Small intestine (tissue), 16 donors: ENCODE results near the gene DOCK4. TPM values are rescaled to one million over a fixed set of nuclear protein-coding genes. Genes with fewer than 3 reads are reported as not detected.
"Not testable (repeated sequence)": the region's sequence is repeated elsewhere in the genome, so short reads cannot be mapped to it uniquely, and the experiment has no call there.

ENCODE experiments used
- DNase-seq, 2 donors: peaks; one replicate each; pipeline versions ENCODE4 v3.0.0 to v3.0.0-alpha.2; 2013
- FAIRE-seq: peaks from 2 replicates; lab custom pipeline; 2012; peaks lifted over from hg19 to GRCh38; lab: Jason Lieb, UNC
- H3K27ac ChIP-seq, 3 donors: one replicate each; pipeline ENCODE4 v1.5.1; 2013; ENCODE audit warnings: low read length in 2 of 3, mild to moderate bottlenecking in 2 of 3, control low read depth in 1 of 3, inconsistent platforms in 1 of 3, low read depth in 1 of 3, moderate library complexity in 1 of 3
- H3K27me3 ChIP-seq, 3 donors: one replicate each; pipeline ENCODE4 v1.6.1; 2013; ENCODE audit warnings: low read length in 3 of 3, inconsistent platforms in 1 of 3; ENCODE audit not compliant: control insufficient read depth in 3 of 3, insufficient read depth in 3 of 3
- H3K36me3 ChIP-seq, 3 donors: one replicate each; pipeline ENCODE4 v1.6.1; 2013; ENCODE audit warnings: low read length in 3 of 3, inconsistent platforms in 1 of 3, low read depth in 1 of 3, mild to moderate bottlenecking in 1 of 3, moderate library complexity in 1 of 3; ENCODE audit not compliant: control insufficient read depth in 3 of 3, insufficient read depth in 2 of 3
- H3K4me1 ChIP-seq, 3 donors: one replicate each; pipeline ENCODE4 v1.6.1; 2013; ENCODE audit warnings: low read length in 2 of 3, inconsistent platforms in 1 of 3, low read depth in 1 of 3, mild to moderate bottlenecking in 1 of 3, moderate library complexity in 1 of 3; ENCODE audit not compliant: control insufficient read depth in 3 of 3, insufficient read depth in 2 of 3
- H3K4me3 ChIP-seq, 3 donors: one replicate each; pipeline ENCODE4 v1.5.1; 2013; ENCODE audit warnings: low read length in 3 of 3, control low read depth in 1 of 3, inconsistent platforms in 1 of 3, low read depth in 1 of 3, mild to moderate bottlenecking in 1 of 3, moderate library complexity in 1 of 3
- H3K9me3 ChIP-seq, 2 donors: one replicate each; pipeline ENCODE4 v1.6.1; 2013; ENCODE audit warnings: low read depth in 1 of 2, low read length in 1 of 2; ENCODE audit not compliant: control insufficient read depth in 2 of 2, insufficient read depth in 1 of 2
- WGBS, 3 donors: extraction: QIAGEN DNeasy Blood & Tissue Kit; methylation state at CpG; one replicate each; pipeline ENCODE4 v1.1.7; 2013; 5-methylcytosine and 5-hydroxymethylcytosine counted together
- long read RNA-seq, 10 donors: transcript quantifications; one replicate each; lab custom pipeline, GENCODE V29; 2026
- polyA plus RNA-seq, 4 donors: library from polyadenylated mRNA; stranded (reverse) in 3 of 4; unstranded in 1 of 4; fragments of 200-250 nt in 3 of 4; fragments of 120-200 nt in 1 of 4; gene quantifications; one replicate each; pipeline versions ENCODE4 v1.2.1 to v1.2.3, GENCODE V29; 2013
- donor health status: healthy with polysubstance abuse.
- donor health status: control.
- donor health status: control.
- donor health status: Bipolar disorder and iron deficiency.
- donor health status: healthy.

Gene DOCK4, protein sequence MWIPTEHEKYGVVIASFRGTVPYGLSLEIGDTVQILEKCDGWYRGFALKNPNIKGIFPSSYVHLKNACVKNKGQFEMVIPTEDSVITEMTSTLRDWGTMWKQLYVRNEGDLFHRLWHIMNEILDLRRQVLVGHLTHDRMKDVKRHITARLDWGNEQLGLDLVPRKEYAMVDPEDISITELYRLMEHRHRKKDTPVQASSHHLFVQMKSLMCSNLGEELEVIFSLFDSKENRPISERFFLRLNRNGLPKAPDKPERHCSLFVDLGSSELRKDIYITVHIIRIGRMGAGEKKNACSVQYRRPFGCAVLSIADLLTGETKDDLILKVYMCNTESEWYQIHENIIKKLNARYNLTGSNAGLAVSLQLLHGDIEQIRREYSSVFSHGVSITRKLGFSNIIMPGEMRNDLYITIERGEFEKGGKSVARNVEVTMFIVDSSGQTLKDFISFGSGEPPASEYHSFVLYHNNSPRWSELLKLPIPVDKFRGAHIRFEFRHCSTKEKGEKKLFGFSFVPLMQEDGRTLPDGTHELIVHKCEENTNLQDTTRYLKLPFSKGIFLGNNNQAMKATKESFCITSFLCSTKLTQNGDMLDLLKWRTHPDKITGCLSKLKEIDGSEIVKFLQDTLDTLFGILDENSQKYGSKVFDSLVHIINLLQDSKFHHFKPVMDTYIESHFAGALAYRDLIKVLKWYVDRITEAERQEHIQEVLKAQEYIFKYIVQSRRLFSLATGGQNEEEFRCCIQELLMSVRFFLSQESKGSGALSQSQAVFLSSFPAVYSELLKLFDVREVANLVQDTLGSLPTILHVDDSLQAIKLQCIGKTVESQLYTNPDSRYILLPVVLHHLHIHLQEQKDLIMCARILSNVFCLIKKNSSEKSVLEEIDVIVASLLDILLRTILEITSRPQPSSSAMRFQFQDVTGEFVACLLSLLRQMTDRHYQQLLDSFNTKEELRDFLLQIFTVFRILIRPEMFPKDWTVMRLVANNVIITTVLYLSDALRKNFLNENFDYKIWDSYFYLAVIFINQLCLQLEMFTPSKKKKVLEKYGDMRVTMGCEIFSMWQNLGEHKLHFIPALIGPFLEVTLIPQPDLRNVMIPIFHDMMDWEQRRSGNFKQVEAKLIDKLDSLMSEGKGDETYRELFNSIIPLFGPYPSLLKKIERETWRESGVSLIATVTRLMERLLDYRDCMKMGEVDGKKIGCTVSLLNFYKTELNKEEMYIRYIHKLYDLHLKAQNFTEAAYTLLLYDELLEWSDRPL (N-terminal part only)
- polyA plus RNA-seq: 1 to 10 TPM in 3 of 4 donors, not detected in 1; 1.9 to 4.1 (median 3.8) TPM
- long read RNA-seq, donor 1, partial matches to known transcripts: 0 of 1 reads
- long read RNA-seq, donor 1, other reads (novel, unspliced or antisense): 0 of 1 reads
- long read RNA-seq, donor 2, partial matches to known transcripts: 7 of 7 reads
- long read RNA-seq, donor 2, other reads (novel, unspliced or antisense): 0 of 7 reads
- long read RNA-seq, donor 3: 0 reads
- long read RNA-seq, donor 4: 0 reads
- long read RNA-seq, donor 5, partial matches to known transcripts: 0 of 1 reads
- long read RNA-seq, donor 5, other reads (novel, unspliced or antisense): 0 of 1 reads
- long read RNA-seq, donor 6, partial matches to known transcripts: 0 of 1 reads
- long read RNA-seq, donor 6, other reads (novel, unspliced or antisense): 0 of 1 reads
- long read RNA-seq, donor 7, full-length matches to known transcripts: 1 of 1 reads
- long read RNA-seq, donor 7, partial matches to known transcripts: 0 of 1 reads
- long read RNA-seq, donor 7, other reads (novel, unspliced or antisense): 0 of 1 reads
- long read RNA-seq, donor 8: 0 reads
- long read RNA-seq, donor 9: 0 reads
- long read RNA-seq, donor 10: 0 reads

DNA sequence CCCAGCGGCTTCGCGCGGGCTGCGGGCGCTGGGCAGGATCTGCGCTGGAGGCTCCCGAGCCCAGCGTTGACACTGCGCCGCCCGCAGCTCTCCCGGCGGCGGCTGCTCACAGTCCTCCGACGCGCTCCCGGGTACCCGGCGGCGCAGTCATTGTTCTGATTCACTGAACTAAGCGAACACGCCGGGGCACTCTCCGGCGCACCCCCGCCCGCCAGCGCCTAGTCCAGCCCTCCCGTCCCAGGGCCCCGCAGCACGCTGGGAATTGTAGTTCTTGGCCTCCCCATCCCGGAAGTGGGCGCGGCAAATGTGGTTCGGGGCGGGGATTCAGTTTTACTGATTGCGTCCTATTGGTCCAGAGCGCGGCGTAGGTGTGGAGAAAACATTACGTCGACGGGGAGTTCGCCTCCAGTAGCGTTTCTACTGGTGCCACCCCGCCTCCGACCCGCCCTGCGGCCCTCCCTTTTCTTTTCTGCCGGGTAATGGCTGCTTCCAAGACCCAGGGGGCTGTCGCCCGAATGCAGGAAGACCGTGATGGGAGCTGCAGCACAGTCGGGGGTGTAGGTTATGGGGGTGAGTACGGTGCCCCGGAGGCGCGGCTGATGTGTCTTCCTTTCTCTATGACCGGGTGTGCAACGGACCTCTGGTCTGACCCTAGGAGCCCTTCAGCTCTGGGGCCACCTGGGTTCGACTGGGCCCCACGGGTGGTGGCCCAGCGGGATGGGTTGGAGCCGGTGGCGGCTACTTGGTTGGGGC is at the start of gene DOCK4, which contains the start of gene ZNF277:
DOCK4 (minus strand) TSS at position 162 of the 753 bp plus-strand sequence. CDS start 261 bp downstream, outside the sequence.
ZNF277 (plus strand) TSS at position 458 of the 753 bp plus-strand sequence; CDS start at position 480, 22 bp downstream.
- peak within 1 kb of the TSS; percentile 56 to 92 (median 84) for H3K27ac ChIP-seq
- FAIRE-seq: no peak
- H3K27me3 ChIP-seq: peaks cover 0 to 17% (median 2%) of the 10 kb centered on the region in 3 donors
- no peaks in the 10 kb centered on the region for H3K9me3 ChIP-seq
- H3K4me3 ChIP-seq: peak within 1 kb of the TSS; percentile 83 to 99 (median 85)
- H3K36me3 ChIP-seq: no peaks in the 10 kb centered on the region
- 0 to 1% (median 0%) methylated on average over 58 to 67 of the region's 67 CpGs for WGBS, 3 donors
- DNase-seq: peak; percentile 99 to 100
- H3K4me1 ChIP-seq: peaks cover 0 to 10% (median 4%) of the 10 kb centered on the region in 3 donors

DNA sequence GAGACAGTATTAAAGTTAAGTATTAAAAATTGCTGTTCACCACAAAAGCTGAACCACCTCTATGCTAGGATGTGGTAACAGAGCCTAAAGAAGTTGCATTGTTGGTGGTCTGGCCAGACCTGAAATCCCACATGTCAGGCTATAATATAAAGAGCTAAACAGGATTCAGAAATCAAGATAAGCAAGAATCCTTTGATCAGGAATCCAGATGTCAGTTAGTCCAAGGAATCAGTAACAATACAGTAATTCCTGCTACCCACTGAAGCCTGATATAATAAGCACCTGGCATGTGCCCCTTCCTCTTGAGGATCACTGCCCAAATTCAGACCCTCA is 49.2 kb upstream of the DOCK4 start:
- Histone ChIP-seq H3K27ac (no peak overlapping the region), H3K9me3 (no peaks in the 10 kb centered on the region), H3K36me3 (no peaks in the 10 kb centered on the region), H3K27me3 (no peaks in the 10 kb centered on the region), H3K4me3 (no peak overlapping the region), H3K4me1 (no peaks in the 10 kb centered on the region)
- FAIRE-seq: no peak
- DNase-seq: no peak

- Histone ChIP-seq H3K9me3 (no peaks in the 10 kb centered on the region), H3K27ac (no peak overlapping the region), H3K27me3 (no peaks in the 10 kb centered on the region), H3K4me1 (no peaks in the 10 kb centered on the region), H3K4me3 (no peak overlapping the region), H3K36me3 (no peaks in the 10 kb centered on the region)
- FAIRE-seq (no peak), DNase-seq (no peak)
- WGBS, 3 donors: 92 to 93% (median 92%) methylated on average over 6 of the region's 6 CpGs
Observed at GRCh38 chr7:112254709-112255387, 48.6 kb upstream of the DOCK4 start.

DNA sequence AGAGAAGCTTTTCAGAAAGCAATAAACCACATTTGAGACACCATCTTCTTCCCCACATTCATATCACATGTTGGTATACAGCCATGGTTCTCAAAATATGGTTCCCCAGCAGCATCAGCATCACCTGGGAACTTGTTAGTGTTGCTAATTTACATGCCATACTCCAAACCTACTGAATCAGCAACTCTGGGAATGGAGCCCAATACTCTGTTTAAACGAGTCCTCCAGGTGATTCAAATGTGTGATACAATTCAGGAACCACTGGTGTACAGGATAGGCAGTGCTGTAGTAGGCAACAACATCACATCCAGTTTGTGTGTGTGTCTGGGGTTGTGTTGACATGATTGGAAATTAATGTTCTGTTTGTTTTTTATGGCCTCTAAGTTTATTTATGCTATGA is 48.0 kb upstream of the DOCK4 start:
- H3K27ac ChIP-seq: no peak overlapping the region
- no peak for DNase-seq
- no peaks in the 10 kb centered on the region for H3K4me1 ChIP-seq
- no peak for FAIRE-seq
- no peaks in the 10 kb centered on the region for H3K36me3 ChIP-seq
- 44 to 74% (median 62%) methylated on average over 1 of the region's 1 CpG for WGBS, 3 donors
- H3K27me3 ChIP-seq: no peaks in the 10 kb centered on the region
- no peak overlapping the region for H3K4me3 ChIP-seq
- H3K9me3 ChIP-seq: no peaks in the 10 kb centered on the region

DNA sequence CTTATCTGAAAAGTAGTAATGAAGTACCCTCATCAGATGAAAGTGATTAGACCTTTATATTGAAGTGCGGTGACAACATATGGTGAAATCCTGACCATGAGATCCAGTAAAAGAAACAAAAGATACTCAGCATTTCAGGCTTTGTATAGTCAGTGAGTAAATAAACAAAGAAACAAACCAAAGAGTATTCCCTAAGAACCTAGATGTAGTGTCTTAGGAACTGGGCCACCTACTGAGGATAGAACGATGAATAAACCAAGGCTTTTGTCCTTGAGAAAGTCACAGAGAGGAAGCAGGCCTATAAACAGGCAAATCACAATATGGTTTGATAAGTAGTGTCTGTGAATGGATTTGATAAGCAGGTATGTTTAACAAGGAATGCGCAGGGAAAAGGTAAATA is 46.5 kb upstream of the DOCK4 start:
- Histone ChIP-seq H3K9me3 (no peaks in the 10 kb centered on the region), H3K27ac (no peak overlapping the region), H3K4me3 (no peak overlapping the region), H3K4me1 (no peaks in the 10 kb centered on the region), H3K27me3 (no peaks in the 10 kb centered on the region), H3K36me3 (no peaks in the 10 kb centered on the region)
- DNase-seq (no peak), FAIRE-seq (no peak)
- WGBS, 3 donors: 60 to 93% (median 91%) methylated on average over 3 of the region's 3 CpGs

GRCh38 chr7:112252141-112252540 is 45.9 kb upstream of the DOCK4 start:
- H3K4me1 ChIP-seq: no peaks in the 10 kb centered on the region
- 88 to 94% (median 93%) methylated on average over 3 of the region's 3 CpGs for WGBS, 3 donors
- H3K4me3 ChIP-seq: no peak overlapping the region
- H3K27me3 ChIP-seq: no peaks in the 10 kb centered on the region
- DNase-seq: no peak
- no peaks in the 10 kb centered on the region for H3K36me3 ChIP-seq
- no peak overlapping the region for H3K27ac ChIP-seq
- H3K9me3 ChIP-seq: no peaks in the 10 kb centered on the region
- FAIRE-seq: no peak

- FAIRE-seq, H3K27me3 ChIP-seq, H3K9me3 ChIP-seq, H3K27ac ChIP-seq, H3K4me3 ChIP-seq, DNase-seq, H3K36me3 ChIP-seq, H3K4me1 ChIP-seq: not testable (repeated sequence)
- 82 to 95% (median 85%) methylated on average over 12 to 13 of the region's 13 CpGs for WGBS, 3 donors
Observed at GRCh38 chr7:112249967-112250366, 43.8 kb upstream of the DOCK4 start.
